ENCODE results near the gene C11orf42.

Gene C11orf42

DNA sequence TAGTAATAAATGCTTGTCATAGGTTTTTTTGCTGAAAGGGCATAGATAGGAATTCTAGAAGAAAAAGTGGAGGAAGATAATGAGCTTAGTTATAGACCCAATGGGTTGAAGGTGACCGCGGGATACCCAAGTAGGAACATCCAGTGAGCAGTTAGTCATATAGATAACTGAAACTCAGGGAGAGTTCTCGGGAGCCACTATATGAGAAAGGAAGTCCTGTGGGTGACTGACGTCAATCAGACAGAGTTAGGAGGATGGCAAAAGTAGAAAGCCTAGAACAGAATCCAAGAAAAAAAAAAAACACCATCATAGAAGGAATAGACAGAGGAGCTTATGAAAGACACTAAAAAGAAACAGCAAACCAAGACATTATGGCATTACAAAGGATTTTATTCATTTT, 31.9 kb downstream of the C11orf42 start:
- Histone ChIP-seq H3K79me2 (ENCODE audit: insufficient read depth, low read length) (peaks cover 21% of the 10 kb centered on the region), H3K9me3 (ENCODE audit: insufficient read depth, low read length, severe bottlenecking) (no peaks in the 10 kb centered on the region), H2AFZ (ENCODE audit: low read depth, low read length) (no peak overlapping the region), H4K20me1 (ENCODE audit: insufficient read depth, low read length) (peaks cover 9% of the 10 kb centered on the region; the same call in 1 of the 2 replicates), H3K4me3 (ENCODE audit: low read depth in 1 of 2, low read length in 2 of 2) (no peak overlapping the region), H3K36me3 (ENCODE audit: insufficient read depth, low read length) (no peaks in the 10 kb centered on the region; the same call in 1 of the 2 replicates), H3K9ac (ENCODE audit: low read depth, low read length) (no peak overlapping the region), H3K4me2 (ENCODE audit: insufficient read depth, low read length) (no peak overlapping the region), H3K4me1 (ENCODE audit: insufficient read depth, low read length) (peaks cover 20% of the 10 kb centered on the region), H3K27me3 (ENCODE audit: insufficient read depth, low read length, poor library complexity) (peaks cover 4% of the 10 kb centered on the region), H3K27ac (ENCODE audit: low read length) (no peak overlapping the region)
- TF ChIP-seq CTCF (IDR thresholded peaks at IDR 0.05; ENCODE audit: borderline replicate concordance, extremely low read depth, low read length, poor library complexity, severe bottlenecking) (no peak), EZH2 (IDR thresholded peaks at IDR 0.05; ENCODE audit: borderline replicate concordance, low read depth, low read length, severe bottlenecking) (no peak)
- no peak for ATAC-seq (ENCODE audit: insufficient read depth, low read depth)
- DNase-seq, result no peak

GRCh38 chr11:6237761-6238302, 32.5 kb downstream of the C11orf42 start:
- no peak overlapping the region for H3K4me3 ChIP-seq (ENCODE audit: low read depth in 1 of 2, low read length in 2 of 2)
- no peaks in the 10 kb centered on the region; the same call in 1 of the 2 replicates for H3K36me3 ChIP-seq (ENCODE audit: insufficient read depth, low read length)
- H2AFZ ChIP-seq (ENCODE audit: low read depth, low read length), result no peak overlapping the region
- no peaks in the 10 kb centered on the region for H3K9me3 ChIP-seq (ENCODE audit: insufficient read depth, low read length, severe bottlenecking)
- H3K9ac ChIP-seq (ENCODE audit: low read depth, low read length), result no peak overlapping the region
- no peak overlapping the region for H3K27ac ChIP-seq (ENCODE audit: low read length)
- H3K27me3 ChIP-seq (ENCODE audit: insufficient read depth, low read length, poor library complexity), result peaks cover 4% of the 10 kb centered on the region
- H3K4me2 ChIP-seq (ENCODE audit: insufficient read depth, low read length), result no peak overlapping the region
- DNase-seq, result no peak
- no peak for ATAC-seq (ENCODE audit: insufficient read depth, low read depth)
- H4K20me1 ChIP-seq (ENCODE audit: insufficient read depth, low read length), result peaks cover 9% of the 10 kb centered on the region; the same call in 1 of the 2 replicates
- peaks cover 16% of the 10 kb centered on the region for H3K79me2 ChIP-seq (ENCODE audit: insufficient read depth, low read length)
- TF ChIP-seq CTCF (IDR thresholded peaks at IDR 0.05; ENCODE audit: borderline replicate concordance, extremely low read depth, low read length, poor library complexity, severe bottlenecking), result no peak
- H3K4me1 ChIP-seq (ENCODE audit: insufficient read depth, low read length), result peaks cover 19% of the 10 kb centered on the region

DNA sequence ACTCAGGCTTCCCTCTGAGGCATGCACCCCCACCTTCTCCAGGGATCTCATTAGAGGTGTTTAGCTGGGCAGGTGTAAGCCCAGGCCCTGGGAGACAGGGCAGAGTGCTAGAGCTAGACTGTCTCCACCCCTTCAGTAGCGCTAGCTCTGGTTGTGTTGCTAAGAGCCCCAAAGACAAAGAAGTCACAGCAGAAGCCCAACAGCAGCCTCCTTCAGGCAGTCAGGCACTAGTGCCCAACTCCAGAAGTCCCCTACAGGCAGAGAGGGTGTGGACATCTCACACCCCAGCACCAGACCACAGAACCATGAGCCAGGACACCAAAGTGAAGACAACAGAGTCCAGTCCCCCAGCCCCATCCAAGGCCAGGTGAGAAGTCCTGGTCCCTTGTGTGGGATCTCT, 33.5 kb downstream of the C11orf42 start, which contains the start of gene CNGA4:
CNGA4 (plus strand) TSS at position 188 of the 400 bp plus-strand sequence; CDS start at position 306, 118 bp downstream.
- Histone ChIP-seq H4K20me1 (ENCODE audit: insufficient read depth, low read length) (0 out of 2 replicates have a peak, but pooled peaks cover 1% of the 10 kb centered on the region), H3K9me3 (ENCODE audit: insufficient read depth, low read length, severe bottlenecking) (no peaks in the 10 kb centered on the region), H3K4me1 (ENCODE audit: insufficient read depth, low read length) (peaks cover 8% of the 10 kb centered on the region), H3K27me3 (ENCODE audit: insufficient read depth, low read length, poor library complexity) (peaks cover 4% of the 10 kb centered on the region), H3K9ac (ENCODE audit: low read depth, low read length) (no peak within 1 kb of the TSS), H3K4me3 (ENCODE audit: low read depth in 1 of 2, low read length in 2 of 2) (no peak within 1 kb of the TSS), H2AFZ (ENCODE audit: low read depth, low read length) (no peak within 1 kb of the TSS), H3K36me3 (ENCODE audit: insufficient read depth, low read length) (no peaks in the 10 kb centered on the region; the same call in 1 of the 2 replicates), H3K27ac (ENCODE audit: low read length) (no peak within 1 kb of the TSS), H3K4me2 (ENCODE audit: insufficient read depth, low read length) (no peak within 1 kb of the TSS), H3K79me2 (ENCODE audit: insufficient read depth, low read length) (peaks cover 5% of the 10 kb centered on the region)
- no peak for TF ChIP-seq EZH2 (IDR thresholded peaks at IDR 0.05; ENCODE audit: borderline replicate concordance, low read depth, low read length, severe bottlenecking)
- no peak for TF ChIP-seq CTCF (IDR thresholded peaks at IDR 0.05; ENCODE audit: borderline replicate concordance, extremely low read depth, low read length, poor library complexity, severe bottlenecking)
- DNase-seq (no peak), ATAC-seq (ENCODE audit: insufficient read depth, low read depth) (no peak)

Measured in DND-41 (cell line).